H9 (cell line): ENCODE results near the gene VAMP2. TPM values are rescaled to one million over a fixed set of nuclear protein-coding genes. Genes with fewer than 3 reads are reported as not detected.

Experiments used
- DNase-seq: peaks from one replicate; pipeline ENCODE4 v3.0.0-alpha.2; 2017
- H2AFZ ChIP-seq: one replicate; pipeline ENCODE4 v1.6.1; 2013; ENCODE audit warnings: mild to moderate bottlenecking, low read length, control low read depth, moderate library complexity
- H2AK5ac ChIP-seq: 2 replicates; pipeline ENCODE4 v1.6.1; 2013; ENCODE audit warnings: low read length, control low read depth, mixed read lengths; ENCODE audit not compliant: insufficient read length
- H2BK120ac ChIP-seq: one replicate; pipeline ENCODE4 v1.6.1; 2013; ENCODE audit warnings: low read depth, mild to moderate bottlenecking, low read length, control low read depth, inconsistent platforms; ENCODE audit not compliant: poor library complexity, severe bottlenecking
- H2BK12ac ChIP-seq: 2 replicates; pipeline ENCODE4 v1.6.1; 2013; ENCODE audit warnings: low read length, control low read depth, mixed read lengths, low read depth; ENCODE audit not compliant: insufficient read length
- H2BK15ac ChIP-seq: 2 replicates; pipeline ENCODE4 v1.6.1; 2013; ENCODE audit warnings: low read depth, low read length, control low read depth
- H2BK20ac ChIP-seq: one replicate; pipeline ENCODE4 v1.6.1; 2013; ENCODE audit warnings: low read depth, mild to moderate bottlenecking, low read length, control low read depth, inconsistent platforms; ENCODE audit not compliant: poor library complexity, severe bottlenecking
- H2BK5ac ChIP-seq: 2 replicates; pipeline ENCODE4 v1.6.1; 2013; ENCODE audit warnings: low read length, control low read depth, mixed read lengths; ENCODE audit not compliant: insufficient read length
- H3K14ac ChIP-seq: 2 replicates; pipeline ENCODE4 v1.6.1; 2013; ENCODE audit warnings: low read length, control low read depth; ENCODE audit not compliant: insufficient read depth
- H3K18ac ChIP-seq: 2 replicates; pipeline ENCODE4 v1.6.1; 2013; ENCODE audit warnings: low read depth, mild to moderate bottlenecking, mixed read lengths, low read length, control low read depth; ENCODE audit not compliant: insufficient read length
- H3K23ac ChIP-seq: 2 replicates; pipeline ENCODE4 v1.6.1; 2013; ENCODE audit warnings: low read length, control low read depth, mixed read lengths, low read depth; ENCODE audit not compliant: insufficient read length
- H3K23me2 ChIP-seq: 2 replicates; pipeline ENCODE4 v1.6.1; 2013; ENCODE audit warnings: low read depth, mild to moderate bottlenecking, mixed read lengths, low read length, control low read depth; ENCODE audit not compliant: insufficient read length, poor library complexity, severe bottlenecking
- H3K27ac ChIP-seq: 2 replicates; pipeline ENCODE4 v1.5.1; 2013; ENCODE audit warnings: low read length, control low read depth, mixed read lengths, low read depth; ENCODE audit not compliant: insufficient read length
- H3K27me3 ChIP-seq: 2 replicates; pipeline ENCODE4 v1.6.1; 2013; ENCODE audit warnings: low read length, control low read depth, inconsistent platforms; ENCODE audit not compliant: insufficient read depth
- H3K4ac ChIP-seq: 2 replicates; pipeline ENCODE4 v1.6.1; 2013; ENCODE audit warnings: low read depth, mild to moderate bottlenecking, control low read depth, inconsistent platforms, low read length, moderate library complexity
- H3K4me1 ChIP-seq: 2 replicates; pipeline ENCODE4 v1.6.1; 2013; ENCODE audit warnings: low read length, control low read depth, inconsistent platforms; ENCODE audit not compliant: insufficient read depth
- H3K4me2 ChIP-seq: 2 replicates; pipeline ENCODE4 v1.6.1; 2013; ENCODE audit warnings: low read length, control low read depth, mixed read lengths; ENCODE audit not compliant: insufficient read length, insufficient read depth
- H3K56ac ChIP-seq: 2 replicates; pipeline ENCODE4 v1.6.1; 2013; ENCODE audit warnings: low read depth, mild to moderate bottlenecking, mixed read lengths, low read length, control low read depth; ENCODE audit not compliant: insufficient read length
- H3K79me1 ChIP-seq: 2 replicates; pipeline ENCODE4 v1.6.1; 2013; ENCODE audit warnings: low read depth, mild to moderate bottlenecking, moderate library complexity, low read length, control low read depth, inconsistent platforms; ENCODE audit not compliant: insufficient read depth, poor library complexity, severe bottlenecking
- H3K79me2 ChIP-seq: 2 replicates; pipeline ENCODE4 v1.6.1; 2013; ENCODE audit warnings: low read length, control low read depth, inconsistent platforms; ENCODE audit not compliant: insufficient read depth
- H3K9ac ChIP-seq: 2 replicates; pipeline ENCODE4 v1.6.1; 2013; ENCODE audit warnings: low read length, control low read depth, mixed read lengths; ENCODE audit not compliant: insufficient read length; ENCODE audit errors: extremely low read depth
- H3K9me3 ChIP-seq: one replicate; pipeline ENCODE4 v1.6.1; 2013; ENCODE audit warnings: low read depth, low read length, inconsistent platforms; ENCODE audit not compliant: control insufficient read depth
- H3T11ph ChIP-seq: one replicate; pipeline ENCODE4 v1.6.1; 2013; ENCODE audit warnings: mild to moderate bottlenecking, low read length, control low read depth, inconsistent platforms
- H4K20me1 ChIP-seq: one replicate; pipeline ENCODE4 v1.6.1; 2013; ENCODE audit not compliant: control insufficient read depth, insufficient read length, insufficient read depth
- H4K5ac ChIP-seq: 2 replicates; pipeline ENCODE4 v1.6.1; 2013; ENCODE audit warnings: low read depth, mild to moderate bottlenecking, mixed read lengths, low read length, control low read depth; ENCODE audit not compliant: insufficient read length
- H4K8ac ChIP-seq: replicated peaks from 2 replicates; pipeline ENCODE4 v1.6.1; 2013; ENCODE audit warnings: low read length, control low read depth, mixed read lengths, low read depth; ENCODE audit not compliant: insufficient read length
- H4K91ac ChIP-seq: 2 replicates; pipeline ENCODE4 v1.6.1; 2013; ENCODE audit warnings: low read depth, mild to moderate bottlenecking, moderate library complexity, mixed read lengths, low read length, control low read depth; ENCODE audit not compliant: insufficient read length
- H3K27ac Mint-ChIP-seq, 3 experiments: 2 replicates in 2 of 3; 3 replicates in 1 of 3; pipeline ENCODE4 v1.8.0; 2020 to 2021; ENCODE audit warnings: mixed read lengths in 3 of 3, mild to moderate bottlenecking in 1 of 3, moderate library complexity in 1 of 3
- H3K27me3 Mint-ChIP-seq: 2 replicates; pipeline ENCODE4 v1.8.0; 2021; ENCODE audit warnings: low read depth, mild to moderate bottlenecking, moderate library complexity, mixed read lengths
- H3K36me3 Mint-ChIP-seq, 3 experiments: 2 replicates in 2 of 3; 3 replicates in 1 of 3; pipeline ENCODE4 v1.8.0; 2020 to 2021; ENCODE audit warnings: low read depth in 3 of 3, mixed read lengths in 3 of 3; ENCODE audit not compliant: insufficient read depth in 1 of 3
- H3K4me1 Mint-ChIP-seq, 2 experiments: 2 replicates each; pipeline ENCODE4 v1.8.0; 2020; ENCODE audit warnings: mixed read lengths in 2 of 2
- H3K4me3 Mint-ChIP-seq, 2 experiments: 2 replicates in 1 of 2; 3 replicates in 1 of 2; pipeline ENCODE4 v1.8.0; 2020 to 2021; ENCODE audit warnings: mild to moderate bottlenecking in 2 of 2, mixed read lengths in 2 of 2, moderate library complexity in 1 of 2
- H3K9me3 Mint-ChIP-seq, 2 experiments: 2 replicates in 1 of 2; 3 replicates in 1 of 2; pipeline ENCODE4 v1.8.0; 2020; ENCODE audit warnings: mild to moderate bottlenecking in 2 of 2, mixed read lengths in 2 of 2, moderate library complexity in 1 of 2
- CTCF ChIP-seq: fragments of 200-600 bp; sonication (generic); conservative IDR thresholded peaks from 3 replicates; pipeline ENCODE4 v1.8.0; 2021; ENCODE audit warnings: antibody characterized with exemption, mild to moderate bottlenecking
- WGBS: extraction: QIAGEN DNeasy Blood & Tissue Kit; methylation state at CpG from one replicate; pipeline ENCODE4 v1.1.7; 2013; ENCODE audit warnings: missing lambda C conversion rate, low lambda C conversion rate, mixed read lengths; ENCODE audit not compliant: insufficient read length; ENCODE audit errors: extremely low coverage; 5-methylcytosine and 5-hydroxymethylcytosine counted together
- total RNA-seq: library from RNA; stranded (reverse); gene quantifications from 2 replicates; pipeline ENCODE4 v1.2.1, GENCODE V29; 2021

The VAMP2 gene
- total RNA-seq, 1 experiment from 2014 or later, result 22.8 TPM

GRCh38 chr17:8140065-8141029 is 22.4 kb downstream of the VAMP2 start:
- no peak overlapping the region for H3K4me3 Mint-ChIP-seq
- peaks cover 2 to 3% of the 10 kb centered on the region in 2 experiments; a peak in 1 of 4 replicates for H3K4me1 Mint-ChIP-seq
- H3K27ac Mint-ChIP-seq, result no peak overlapping the region
- TF ChIP-seq CTCF, result no peak
- Histone ChIP-seq H2BK12ac (no peak overlapping the region), H3K56ac (no peak overlapping the region), H4K91ac (no peak overlapping the region), H2BK15ac (no peak overlapping the region), H3K14ac (no peak overlapping the region), H2BK120ac (no peak overlapping the region), H3K4me2 (no peak overlapping the region), H2BK5ac (no peak overlapping the region), H3K79me2 (no peaks in the 10 kb centered on the region), H3K4me1 (no peaks in the 10 kb centered on the region), H4K20me1 (no peaks in the 10 kb centered on the region), H3T11ph (no peak overlapping the region), H4K8ac (no peak overlapping the region), H3K23ac (no peak overlapping the region), H3K9me3 (no peaks in the 10 kb centered on the region), H2BK20ac (no peak overlapping the region), H2AFZ (no peak overlapping the region), H3K18ac (no peak overlapping the region), H3K4ac (no peak overlapping the region), H3K27me3 (no peaks in the 10 kb centered on the region), H2AK5ac (no peak overlapping the region), H3K27ac (no peak overlapping the region), H3K9ac (no peak overlapping the region), H3K79me1 (no peaks in the 10 kb centered on the region), H4K5ac (no peak overlapping the region), H3K23me2 (peaks cover 8% of the 10 kb centered on the region)
- H3K9me3 Mint-ChIP-seq, result no peaks in the 10 kb centered on the region
- peaks cover 12 to 49% (median 29%) of the 10 kb centered on the region in 3 experiments; a peak in 6 of 7 replicates for H3K36me3 Mint-ChIP-seq
- WGBS, result no CpG with 5 or more reads among the region's 18 CpGs
- H3K27me3 Mint-ChIP-seq, result peaks cover 3% of the 10 kb centered on the region; the same call in 1 of the 2 replicates
- peak; percentile 34 for DNase-seq
